Right forelimb (tissue), 1 donor: ENCODE measurements around the gene S1PR1.

Experiments
- DNase-seq: peaks from one replicate; pipeline ENCODE4 v3.0.0-alpha.2; 2018

The S1PR1 gene

DNA sequence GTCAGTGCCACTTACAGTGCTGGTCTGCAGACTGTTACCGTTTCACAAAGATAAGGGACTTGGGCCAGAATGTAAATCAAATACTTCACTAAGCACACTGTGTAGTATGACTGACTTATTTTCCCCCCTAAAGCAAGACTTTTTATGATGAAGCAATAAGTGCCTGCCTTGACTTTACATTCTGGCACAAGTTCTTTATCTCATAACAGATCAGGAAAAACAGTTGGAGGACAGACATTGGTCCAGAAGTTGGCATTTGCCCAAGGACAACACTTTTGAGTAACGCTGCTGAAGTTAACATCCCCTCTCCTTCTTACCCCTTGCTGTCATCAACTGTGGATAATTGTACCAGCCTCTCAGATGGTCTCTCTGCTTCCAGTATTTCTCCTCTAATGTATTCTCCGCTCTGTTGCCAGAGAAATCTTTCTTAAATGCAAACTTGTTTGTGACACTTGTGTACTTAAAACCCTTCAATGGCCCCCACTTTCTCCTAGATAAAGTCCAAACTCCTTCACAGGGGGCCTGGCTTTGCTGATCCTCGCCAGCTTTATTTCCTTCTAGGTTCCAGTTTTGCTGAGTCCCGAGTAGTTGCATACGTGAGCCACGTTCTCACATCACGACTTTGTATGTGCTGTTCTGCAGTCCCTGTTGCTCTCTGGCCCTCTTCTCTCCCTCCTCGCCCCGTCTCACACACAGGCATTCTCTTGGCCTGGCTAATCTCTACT, 45.7 kb downstream of the S1PR1 start:
- no peak for DNase-seq

DNA sequence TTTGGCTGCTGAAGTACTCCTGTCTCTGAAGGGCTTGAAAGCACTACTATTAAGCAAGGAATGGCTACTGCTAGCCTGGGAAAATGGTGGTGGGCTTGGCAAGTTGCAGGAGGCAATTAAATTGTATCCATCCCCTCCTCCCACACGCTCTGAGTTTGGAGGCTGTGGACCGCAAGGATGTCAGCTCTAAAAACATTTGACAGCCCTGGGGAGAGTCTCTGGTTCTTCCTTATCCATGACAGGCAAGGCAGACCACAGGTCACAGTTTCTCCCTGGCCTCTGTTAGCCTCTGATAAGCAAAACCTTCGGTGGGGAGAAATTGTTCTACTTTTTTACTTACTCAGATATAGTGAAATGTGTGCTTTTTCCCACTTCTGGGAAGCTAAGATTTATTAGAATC, 46.6 kb downstream of the S1PR1 start:
- no peak for DNase-seq

DNA sequence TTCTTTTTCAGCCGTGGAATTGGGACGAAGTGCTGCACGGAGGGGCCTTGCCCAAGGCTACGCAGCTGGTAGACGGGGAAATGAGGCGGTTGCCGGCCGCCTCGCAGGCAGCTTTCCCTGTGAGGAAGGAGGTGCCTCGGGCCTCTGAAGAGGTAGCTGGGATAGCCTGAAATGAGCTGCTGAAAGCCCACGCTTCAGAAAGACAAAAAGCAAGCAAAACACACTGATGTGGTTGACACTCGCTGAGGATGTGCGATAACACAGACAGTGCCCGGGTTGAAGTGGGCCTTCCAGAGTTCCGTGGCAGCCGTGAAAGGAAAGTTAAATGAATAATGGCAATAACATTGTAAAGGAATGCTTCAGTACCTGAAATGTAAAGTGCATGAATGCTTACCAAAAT, 47.2 kb downstream of the S1PR1 start:
- DNase-seq, result no peak

DNA sequence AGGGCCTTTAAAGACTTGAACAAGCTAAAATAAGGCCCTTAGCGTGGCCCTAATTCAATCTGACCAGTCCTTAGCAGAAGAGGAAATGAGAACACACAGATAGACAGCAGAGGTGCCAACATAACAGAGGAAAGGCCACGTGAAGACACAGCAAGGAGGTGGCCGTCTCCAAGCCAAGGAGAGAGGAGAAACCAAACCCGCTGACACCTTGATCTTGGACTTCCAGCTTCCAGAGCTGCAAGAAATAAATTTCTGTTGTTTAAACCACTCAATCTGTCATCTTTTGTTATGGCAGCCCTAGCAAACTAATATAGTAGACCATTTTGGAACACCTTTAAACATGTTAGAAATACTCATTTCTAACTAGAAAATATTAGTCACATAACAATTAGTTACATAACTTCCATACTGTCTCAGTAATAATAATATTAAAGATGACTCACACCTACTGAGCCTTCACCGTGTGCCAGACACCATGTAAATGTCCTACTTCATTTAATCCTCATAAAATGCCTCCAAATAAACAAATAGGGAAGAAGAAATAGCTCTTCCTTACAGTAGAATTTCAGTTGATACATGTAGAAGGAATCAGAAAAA, 47.9 kb downstream of the S1PR1 start:
- no peak for DNase-seq

DNA sequence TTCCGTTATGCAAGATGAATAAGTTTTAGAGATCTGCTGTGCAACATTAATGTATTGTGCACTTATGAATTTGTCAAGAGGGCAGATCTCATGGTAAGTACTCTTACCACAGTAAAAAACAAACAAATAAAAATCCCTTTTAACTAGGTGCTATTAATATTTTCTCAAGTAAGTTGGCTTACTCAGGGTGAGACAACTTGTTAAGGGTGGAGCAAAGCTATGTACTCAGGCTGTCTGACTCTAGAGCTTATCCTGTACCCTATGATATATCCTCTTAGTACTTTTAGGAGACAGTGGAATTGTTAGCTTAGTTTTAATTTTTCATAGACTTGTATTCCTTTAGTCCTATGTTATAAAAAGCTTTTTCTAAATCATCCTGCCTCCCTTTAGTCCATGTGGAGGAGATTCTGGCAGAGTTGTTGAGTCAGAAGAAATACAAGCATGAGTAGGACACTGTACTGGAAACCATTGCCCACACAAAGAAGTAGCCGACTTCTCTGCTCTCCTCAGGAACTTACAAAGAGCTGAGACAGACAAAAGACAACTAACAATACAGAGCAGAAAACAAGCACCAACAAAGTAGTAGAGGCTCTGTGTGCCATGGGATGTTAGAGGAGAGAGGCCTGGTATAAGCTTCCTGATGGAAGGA, 49.2 kb downstream of the S1PR1 start:
- DNase-seq, result no peak

DNA sequence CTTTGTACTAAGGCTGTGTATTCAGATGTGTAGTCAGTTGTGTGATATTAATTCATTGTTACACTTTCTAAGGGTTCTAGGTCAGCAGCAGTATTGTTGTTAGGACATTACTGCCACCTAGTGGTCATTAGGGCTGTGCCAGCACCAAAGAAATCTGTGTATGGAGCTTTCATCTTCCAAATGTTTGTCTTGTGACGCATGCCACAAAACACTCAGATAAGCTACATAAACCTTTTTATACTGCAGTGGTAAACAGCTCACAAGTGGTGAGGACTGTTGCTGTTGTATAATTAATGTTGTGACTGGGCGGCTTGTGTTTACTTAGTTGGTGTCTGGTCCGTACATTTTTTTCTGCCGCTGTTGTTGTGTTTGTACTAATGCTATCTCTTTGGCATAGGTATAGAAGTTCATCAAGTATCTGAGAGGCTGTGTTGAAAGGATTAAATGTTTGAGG, 51.7 kb downstream of the S1PR1 start:
- DNase-seq, result peak; percentile 64

DNA sequence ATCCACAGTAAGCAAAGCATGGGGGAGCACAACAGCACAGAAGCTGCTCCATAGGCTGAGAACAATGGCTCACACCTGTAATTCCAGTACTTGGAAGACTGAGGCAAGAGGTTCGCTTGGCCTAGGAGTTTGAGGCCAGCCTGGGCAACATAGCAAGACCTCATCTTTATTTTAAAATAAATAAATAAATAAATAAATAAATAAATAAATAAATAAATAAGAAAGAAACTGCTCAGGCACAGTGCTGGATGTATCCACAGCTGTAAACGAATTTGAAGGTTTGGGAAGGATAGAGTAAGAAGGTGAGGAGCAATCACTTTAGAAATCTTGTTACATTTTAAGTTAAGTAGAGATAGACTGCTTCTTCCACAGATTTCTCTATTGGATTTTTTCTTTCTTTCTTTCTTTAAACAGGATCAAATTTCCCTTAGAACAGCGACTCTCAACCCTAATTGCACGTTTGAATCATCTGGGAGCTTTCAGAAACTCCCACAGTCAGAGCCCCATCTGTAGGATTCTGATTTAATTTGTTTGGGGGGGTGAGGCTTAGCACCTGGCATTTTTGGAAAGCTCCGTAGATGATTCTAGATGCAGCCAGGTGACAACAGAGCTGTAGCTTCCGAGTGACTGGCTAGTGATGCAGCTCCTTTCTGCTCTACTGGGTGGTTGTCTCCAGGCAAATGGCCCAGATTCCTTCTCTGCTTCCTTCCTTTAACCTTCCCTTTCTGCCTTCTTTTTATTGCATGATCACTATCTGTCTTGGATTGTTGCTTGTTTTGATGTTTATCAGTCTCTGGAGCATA, 53.5 kb downstream of the S1PR1 start:
- DNase-seq, result no peak
